GM21360 (cell line): ENCODE measurements around the gene ZNF831.

ENCODE experiments used
- ATAC-seq: cut with Tn5 transposase; IDR thresholded peaks from one replicate; pipeline ENCODE4 v1.9.1; 2021; ENCODE audit warnings: mild to moderate bottlenecking, moderate library complexity; ENCODE audit not compliant: unreplicated experiment

Gene ZNF831

DNA sequence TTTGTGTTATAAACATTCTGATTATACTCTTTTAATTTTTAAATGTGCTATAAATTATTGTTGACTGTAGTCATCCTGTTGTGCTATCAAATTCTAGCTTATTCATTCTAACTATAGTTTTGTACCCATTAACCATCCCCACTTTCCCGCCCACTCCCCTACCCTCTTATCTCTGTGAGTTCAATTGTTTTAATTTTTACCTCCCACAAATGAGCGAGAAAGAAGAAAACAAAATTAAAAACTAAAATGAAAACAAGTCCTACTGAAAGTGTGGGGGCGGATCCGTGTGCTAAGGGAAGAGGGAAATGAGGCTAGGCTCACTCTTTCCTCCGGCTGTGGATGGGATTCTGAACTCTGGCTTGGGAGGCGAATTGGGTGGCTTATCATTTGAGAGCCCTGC, 6.6 kb upstream of the ZNF831 start:
- no peak for ATAC-seq

DNA sequence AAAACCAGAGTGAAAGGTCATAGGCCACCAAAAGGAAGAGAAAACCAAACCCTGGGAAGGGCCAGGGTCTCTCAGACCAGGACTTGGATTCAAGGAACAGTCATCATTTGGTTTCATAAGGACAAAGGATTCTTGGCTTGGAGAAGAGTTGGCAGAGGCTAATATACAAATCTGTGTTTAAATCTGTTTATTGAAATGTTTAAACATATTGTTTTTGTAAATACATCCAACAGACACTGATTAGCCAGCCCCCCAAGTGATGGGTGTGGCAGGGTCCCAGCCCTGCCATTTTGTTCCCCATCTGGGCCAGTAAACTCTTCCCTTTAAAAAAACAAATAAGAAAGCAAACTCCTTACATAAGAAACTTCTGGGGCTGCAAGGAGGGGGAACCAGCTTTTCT, 6.1 kb upstream of the ZNF831 start:
- no peak for ATAC-seq

DNA sequence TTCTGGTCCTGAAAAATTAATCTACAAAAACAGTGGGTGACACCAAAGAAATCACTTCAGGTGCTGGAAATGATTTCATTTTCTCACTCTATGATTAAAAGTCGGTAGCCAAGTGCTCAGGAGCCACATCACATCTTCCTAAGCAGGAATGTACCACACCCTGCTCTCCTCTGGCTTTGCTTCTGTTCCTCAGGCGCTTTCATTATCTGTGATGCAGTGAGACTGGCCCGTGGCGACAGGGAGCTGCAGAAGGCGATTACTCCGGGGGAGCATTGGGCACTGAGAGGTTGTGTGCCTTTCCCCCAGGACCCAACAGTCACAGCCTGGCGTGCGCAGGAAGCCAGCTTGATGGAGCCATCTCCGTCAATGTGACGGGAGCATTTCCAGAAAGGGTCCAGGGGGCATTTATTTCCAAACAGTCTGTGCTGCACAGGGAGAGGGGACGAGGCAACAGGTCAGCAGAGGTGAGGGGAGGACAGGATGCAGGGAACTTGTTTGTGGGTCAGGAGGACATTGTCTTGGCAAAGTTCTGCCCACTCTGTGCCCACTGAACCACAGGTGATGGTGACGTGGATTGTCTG, 5.6 kb upstream of the ZNF831 start:
- no peak for ATAC-seq

DNA sequence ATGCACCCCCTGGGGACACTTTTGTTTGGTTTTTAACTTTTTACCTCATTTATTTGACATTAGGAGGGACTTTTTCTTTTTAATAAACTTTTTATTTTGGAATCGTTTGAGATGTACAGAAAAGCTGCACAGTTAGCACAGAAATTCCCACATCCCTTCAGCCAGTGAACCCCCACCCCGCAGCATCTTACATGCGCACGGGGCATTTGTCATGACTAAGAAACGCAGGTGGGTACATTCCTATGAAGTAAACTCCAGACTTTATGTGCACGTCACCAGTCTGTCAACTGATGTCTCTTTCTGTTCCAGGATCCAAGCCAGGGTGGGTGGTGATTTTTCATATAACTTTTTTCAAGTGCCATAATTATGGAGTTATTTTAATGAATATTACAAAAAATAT, 4.9 kb upstream of the ZNF831 start:
- ATAC-seq = no peak

- no peak for ATAC-seq
Observed at GRCh38 chr20:59159091-59159490, 4.5 kb upstream of the ZNF831 start.

DNA sequence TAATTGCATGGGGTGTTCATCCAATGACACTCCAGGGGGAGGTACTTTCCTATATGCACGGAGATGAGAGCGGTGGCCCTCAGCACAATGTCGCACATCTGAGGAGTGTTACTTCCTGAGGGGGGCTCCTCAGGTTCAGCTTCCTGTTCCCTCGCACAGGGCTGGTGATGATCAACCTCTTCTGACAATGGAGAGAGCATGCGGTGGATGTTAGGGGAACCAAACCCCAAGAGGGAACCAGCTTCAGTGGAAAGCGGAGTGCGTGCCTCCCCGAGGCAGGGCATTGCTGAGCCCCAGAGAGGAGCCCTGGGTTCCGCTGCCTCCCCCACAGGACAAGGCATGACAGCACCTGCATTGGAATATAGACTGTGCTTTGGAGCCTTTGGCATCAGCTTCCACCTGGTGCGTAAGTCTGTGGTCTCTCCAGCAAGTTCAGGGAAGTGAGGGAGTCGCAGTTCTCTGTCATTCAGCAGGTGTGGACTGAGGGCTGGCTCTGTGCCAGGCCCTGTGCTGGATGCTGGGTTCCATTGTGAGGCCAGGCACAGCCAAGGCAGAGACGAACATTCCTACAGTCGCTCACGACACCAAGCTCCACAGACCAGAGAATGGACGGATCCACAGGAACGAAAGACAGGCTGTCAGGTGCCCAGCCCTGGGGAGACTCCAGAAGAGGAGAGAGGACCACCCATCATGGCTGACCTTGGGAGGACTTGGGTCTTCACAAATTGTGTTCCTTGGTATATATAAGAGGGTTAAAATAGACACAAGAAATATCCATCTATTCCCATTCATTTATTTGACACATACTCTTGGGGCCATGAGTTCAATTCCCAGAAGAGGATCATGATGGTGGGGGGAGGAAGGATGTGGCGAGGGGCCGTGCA, 3.9 kb upstream of the ZNF831 start:
- no peak for ATAC-seq

DNA sequence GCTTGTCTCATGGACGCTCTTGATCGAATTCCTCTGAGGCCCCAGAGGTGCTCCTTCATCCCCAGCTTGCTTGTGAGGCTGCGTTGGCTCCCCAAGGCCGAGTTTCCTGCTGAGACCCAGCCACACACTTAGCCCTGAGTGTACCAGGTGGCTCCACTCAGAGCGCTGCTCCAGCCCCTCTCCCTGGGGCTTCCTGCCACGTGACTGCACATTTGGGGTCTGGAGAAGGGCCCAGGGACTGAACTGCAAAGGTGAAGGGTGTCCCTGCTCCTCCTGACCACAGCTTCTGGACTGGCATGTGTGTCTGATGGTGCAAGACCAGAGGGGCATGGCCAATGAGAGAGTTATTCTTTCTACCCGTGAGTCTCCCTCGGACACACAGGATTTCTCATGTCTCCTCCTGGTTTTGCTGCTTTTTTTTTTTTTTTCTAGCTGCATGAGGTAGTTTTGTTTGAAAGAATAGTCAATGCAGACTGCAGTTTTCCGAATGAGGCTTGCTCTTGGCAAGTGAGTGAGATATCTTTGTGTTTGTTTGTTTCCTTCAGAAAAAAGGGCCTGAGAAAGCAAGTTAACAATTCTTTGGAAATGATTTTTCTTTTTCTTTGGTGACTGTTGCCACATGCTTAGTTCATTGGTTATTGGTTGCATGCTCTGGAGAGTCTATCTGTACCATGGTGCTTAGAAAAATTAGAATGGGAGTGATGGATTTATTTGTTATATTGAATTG, 3.1 kb upstream of the ZNF831 start:
- no peak for ATAC-seq

DNA sequence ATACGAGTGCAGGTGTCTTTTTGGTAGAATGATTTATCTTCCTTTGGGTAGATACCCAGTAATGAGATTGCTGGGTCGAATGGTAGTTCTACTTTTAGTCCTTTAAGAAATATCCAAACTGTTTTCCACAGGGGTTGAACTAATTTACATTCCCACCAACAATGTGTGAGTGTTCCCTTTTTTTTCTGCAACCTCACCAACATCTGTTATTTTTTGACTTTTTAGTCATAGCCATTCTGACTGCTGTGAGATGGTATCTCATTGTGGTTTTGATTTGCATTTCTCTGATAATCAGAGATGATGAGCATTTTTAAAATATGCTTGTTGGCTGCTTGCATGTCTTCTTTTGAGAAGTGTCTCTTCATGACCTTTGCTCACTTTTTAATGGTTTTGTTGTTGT, 1.9 kb upstream of the ZNF831 start:
- no peak for ATAC-seq

- no peak for ATAC-seq
Observed at GRCh38 chr20:59164686-59165391, 1.2 kb downstream of the ZNF831 start.

- ATAC-seq = no peak
Observed at GRCh38 chr20:59165396-59165795, 1.8 kb downstream of the ZNF831 start.

GRCh38 chr20:59165891-59166709, 2.5 kb downstream of the ZNF831 start:
- no peak for ATAC-seq

- no peak for ATAC-seq
Observed at GRCh38 chr20:59170406-59171349, 7.1 kb downstream of the ZNF831 start.

GRCh38 chr20:59171986-59172385, 8.4 kb downstream of the ZNF831 start:
- ATAC-seq = no peak

DNA sequence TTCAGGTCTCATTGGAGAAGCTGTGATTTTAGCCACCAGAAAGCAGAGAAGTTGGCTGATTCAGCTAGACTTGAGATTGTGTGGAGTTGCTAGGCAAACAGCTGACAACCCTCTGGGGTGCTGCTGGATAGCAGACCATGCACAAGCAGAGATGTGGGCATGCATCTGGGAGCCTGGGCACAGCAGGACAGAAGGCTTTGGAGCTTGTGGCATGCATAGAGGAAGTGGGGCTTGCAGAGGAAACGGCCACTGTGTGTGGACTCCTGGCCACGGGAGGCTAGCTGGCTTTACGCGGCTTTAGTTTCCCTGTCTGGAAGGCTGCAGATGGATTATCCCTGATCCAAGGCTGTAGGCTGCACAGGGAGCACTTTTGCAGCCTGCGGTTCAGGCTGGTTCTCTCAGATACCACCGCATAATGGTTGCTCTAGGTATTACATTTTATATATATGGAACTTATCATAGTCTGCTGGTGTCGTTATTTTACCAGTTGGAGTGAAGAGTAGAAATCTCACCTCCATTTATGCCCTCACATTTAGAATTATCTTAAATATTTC, 10.4 kb downstream of the ZNF831 start:
- ATAC-seq = no peak

DNA sequence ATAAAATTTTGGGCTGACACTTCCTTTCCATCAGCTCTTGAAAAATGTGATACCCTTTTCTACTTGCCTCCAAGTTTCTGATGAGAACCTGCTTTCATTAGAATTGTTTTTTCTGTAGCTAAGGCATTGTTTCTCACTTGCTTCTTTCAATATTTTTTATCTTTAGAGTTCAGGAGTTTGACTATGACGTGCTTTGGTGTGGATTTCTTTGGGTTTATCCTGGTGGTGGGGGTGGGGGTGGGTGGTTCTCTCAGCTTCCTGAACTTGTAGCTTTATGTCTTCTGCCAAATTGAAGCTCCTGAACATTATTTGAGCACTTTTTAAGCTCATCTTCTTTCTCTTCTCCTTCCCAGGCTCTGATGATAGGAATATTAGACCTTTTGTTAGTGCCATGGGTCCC, 11.4 kb downstream of the ZNF831 start:
- ATAC-seq = no peak

DNA sequence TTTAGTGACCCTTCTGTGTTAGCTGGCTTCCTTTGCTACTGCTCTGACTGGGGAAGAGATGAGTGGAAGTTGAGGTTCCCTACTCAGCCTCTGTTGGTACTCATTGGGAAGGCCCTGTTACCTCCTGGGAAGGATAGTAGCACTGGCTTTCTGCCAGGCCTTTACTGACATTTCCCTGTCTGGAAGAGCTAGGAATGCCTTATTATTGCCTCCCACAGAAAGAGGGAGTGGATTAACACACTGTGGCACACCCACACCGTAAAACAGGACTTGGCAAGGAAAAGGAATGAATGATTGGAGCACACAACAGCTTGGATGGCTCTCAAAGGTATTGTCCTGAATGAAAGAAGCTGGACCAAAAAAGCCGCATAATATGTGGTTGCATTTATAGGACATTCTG, 12.2 kb downstream of the ZNF831 start:
- ATAC-seq = no peak

GRCh38 chr20:59176812-59177211, 13.2 kb downstream of the ZNF831 start:
- ATAC-seq = no peak

DNA sequence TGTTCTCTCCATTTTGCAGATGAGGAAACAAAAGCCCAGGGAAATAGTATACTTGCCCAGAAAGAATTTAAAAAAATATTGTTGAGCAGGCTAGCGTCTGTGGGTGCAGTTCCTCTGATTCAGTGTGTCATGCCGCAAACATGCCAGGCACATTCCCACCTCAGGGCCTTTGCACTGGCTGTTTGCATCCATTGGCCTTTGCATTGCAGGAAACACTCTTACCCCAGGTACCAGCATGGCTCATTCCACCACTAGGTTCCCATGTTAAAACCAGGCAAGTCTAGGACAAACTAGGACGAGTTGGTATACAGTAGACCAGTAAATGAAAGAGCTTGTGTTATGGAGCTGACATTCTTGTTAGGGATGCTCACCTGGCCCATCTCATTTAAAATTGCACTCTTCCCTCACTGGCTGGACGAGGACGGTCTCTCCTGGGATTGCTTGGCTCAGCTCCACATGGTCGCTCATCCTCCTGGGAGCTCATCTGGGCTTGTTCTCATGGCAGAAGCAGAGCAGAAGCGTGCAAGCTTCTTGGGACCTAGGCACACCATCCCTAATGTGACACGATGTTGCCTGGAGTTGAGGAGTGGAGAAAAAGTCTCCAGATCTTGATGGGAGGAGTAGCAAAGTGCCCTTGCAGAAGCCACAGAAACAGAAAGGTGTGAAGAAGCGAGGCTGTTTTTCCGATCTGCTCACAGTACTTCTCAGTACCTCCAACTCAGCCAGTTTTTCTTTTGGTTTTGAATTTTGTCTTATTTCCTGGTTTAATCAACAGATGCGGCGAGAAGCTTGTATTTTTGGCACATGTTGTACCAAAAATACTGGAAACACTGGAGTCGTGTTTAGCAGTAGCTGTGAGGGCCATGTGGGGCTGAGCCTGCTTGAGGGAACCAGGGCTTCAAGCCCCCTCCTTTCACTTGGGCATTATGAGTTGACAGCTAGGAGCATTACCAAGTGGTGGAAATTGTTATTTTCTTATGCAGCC, 13.9 kb downstream of the ZNF831 start:
- no peak for ATAC-seq
